HG03196 (cell line): ENCODE results near the gene TRABD2A.

Experiments
- ATAC-seq: cut with Tn5 transposase; IDR thresholded peaks from one replicate; pipeline ENCODE4 v1.9.1; 2021; ENCODE audit not compliant: unreplicated experiment

Gene TRABD2A

DNA sequence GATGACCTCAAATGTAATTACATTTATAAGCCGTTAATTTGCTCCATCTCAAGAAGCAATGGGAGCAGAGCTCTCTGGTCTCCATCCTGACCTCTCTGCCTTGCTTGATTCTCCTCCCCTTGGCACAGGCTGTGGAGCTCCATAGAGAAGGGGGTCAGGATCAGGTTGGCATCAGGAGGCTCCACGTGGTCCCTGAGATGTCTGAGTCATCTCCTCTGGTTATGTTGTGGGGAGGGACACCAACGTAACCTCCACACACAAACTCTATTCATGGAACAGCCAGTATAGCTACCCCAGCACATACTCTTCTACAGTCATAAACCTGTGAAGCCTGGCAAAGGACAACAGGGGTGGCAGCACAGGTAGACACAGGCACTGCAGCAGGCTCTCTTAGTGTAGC lies 29.0 kb downstream of the TRABD2A start:
- ATAC-seq, result no peak

DNA sequence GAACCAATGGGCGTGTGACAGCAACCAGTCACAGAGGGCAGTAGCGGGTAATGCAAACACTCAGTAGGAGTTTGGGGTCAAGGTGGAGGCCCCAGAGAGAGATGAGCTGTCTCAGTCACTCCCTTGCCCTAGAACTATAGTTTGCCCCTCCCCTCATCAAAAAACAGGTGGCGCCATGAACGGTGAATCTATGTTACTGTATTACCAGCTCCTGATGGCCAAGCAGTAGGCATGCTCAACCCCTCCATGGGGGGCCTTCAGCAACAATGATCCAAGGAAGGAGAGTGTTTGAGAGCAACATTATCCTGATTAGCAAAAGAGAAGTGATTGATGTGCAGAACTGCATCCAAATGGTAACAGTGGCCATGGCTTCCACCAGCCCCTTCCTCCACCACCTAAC lies 30.4 kb downstream of the TRABD2A start:
- no peak for ATAC-seq

DNA sequence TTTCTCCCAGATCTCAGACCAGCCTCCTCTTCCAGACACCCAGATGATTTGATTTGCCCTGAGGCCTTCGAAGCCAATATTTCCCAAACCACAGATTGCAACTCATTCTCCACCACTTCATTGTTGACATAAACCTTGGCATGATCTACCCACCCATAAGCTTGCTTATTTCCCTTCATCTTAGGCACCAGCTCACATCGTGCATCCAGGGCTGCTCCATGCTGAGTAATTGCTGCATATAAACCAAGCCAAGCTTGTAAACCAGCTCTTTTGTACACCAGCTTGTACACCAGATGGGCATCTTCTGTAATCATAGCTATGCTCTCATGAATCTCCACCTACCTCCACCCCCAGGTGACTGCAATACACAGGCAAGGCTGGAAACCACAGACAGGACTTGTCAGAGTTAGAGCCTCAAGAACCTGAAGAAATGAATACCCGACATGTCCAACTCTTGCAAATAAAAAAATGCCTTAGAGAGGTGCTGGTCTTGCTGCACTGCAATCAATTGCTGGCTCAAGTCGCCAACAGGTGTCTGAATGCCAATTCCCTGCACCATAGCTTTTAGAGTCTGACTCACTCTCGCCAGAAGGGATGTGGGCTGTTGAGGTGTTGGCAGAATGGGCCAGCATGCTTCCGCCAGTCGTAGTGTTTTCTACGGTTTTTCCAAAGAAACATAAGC lies 31.5 kb downstream of the TRABD2A start:
- no peak for ATAC-seq

DNA sequence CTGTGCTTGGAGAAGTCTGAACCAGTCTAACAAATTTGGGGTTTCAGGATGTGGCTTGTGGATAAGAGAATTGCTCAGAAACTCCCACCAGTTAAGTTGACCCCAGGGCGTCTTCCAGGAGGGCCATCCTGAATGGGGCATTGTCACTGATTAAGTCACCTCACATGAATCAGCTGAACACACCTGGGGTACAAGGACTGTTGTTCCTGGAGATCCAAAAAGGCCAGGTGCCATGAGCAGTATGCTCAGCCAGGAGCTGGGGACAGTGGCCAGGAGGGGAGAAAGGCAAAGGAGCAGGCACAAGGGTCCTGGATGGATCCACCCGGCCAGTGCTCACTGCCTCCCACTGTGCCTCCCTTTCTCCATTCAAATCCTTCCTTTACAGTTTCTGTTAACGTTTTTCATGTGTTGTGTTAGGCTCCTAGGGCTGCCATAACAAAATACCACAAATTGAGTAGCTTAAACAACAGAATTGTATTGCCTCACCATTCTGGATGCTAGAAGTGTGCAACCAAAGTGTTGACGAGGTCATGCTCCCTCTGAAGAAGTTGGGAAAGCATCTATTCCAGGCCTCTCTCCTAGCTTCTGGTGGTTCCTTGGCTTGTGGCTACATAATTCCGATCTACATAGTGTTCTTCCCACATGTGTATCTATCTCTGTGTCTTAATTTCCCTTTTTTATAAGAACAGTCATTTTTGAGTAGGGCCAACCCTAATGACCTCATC lies 33.4 kb downstream of the TRABD2A start:
- no peak for ATAC-seq

DNA sequence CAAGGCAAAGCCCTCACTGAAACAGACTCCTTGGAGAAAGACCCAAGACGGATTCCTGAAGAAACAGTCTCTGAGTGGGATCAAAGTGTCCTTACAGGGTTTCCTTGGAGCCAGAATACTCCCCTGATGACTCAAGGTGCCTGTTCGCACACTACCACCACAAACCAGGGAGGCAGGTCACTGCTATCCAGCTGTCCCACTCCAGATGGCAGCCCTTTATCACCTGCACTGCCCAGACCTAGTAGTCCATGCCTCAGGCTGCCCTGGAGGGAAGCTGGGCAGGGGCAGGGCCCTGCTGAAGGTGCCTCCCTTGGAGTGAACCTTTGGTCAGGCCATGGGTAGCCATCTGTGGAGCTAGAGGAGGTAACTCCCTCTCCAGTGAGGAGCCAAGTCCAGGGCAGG lies 34.1 kb downstream of the TRABD2A start:
- no peak for ATAC-seq

DNA sequence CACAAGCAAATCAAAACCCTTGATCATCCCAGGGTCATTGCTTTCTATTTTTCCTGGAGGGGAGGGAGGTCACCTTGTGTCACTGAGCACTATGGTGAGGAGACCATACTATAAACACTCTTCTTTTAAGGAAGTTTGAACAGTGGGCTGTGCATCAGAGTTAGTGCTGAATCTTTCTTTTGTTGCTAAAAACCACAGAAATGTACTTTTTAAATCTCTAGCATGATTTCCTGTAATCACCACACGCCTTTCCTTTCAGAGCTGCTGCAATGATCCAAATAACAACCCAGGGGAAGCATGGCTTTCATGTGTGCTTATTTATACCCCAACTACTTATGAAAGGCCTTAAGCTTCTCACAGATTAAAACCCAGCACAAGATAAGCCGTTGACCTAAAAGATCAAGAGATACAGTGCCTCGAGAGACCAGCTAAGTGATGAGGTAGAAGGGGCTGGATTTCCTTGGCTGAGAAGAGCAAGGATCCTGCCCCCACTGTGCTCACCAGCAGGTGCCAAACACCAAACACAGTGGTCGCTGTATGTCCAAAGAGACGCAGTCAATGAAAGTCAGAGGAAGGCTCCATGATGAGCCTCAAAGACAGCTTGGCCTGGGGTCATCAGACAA lies 34.7 kb downstream of the TRABD2A start:
- ATAC-seq, result no peak

DNA sequence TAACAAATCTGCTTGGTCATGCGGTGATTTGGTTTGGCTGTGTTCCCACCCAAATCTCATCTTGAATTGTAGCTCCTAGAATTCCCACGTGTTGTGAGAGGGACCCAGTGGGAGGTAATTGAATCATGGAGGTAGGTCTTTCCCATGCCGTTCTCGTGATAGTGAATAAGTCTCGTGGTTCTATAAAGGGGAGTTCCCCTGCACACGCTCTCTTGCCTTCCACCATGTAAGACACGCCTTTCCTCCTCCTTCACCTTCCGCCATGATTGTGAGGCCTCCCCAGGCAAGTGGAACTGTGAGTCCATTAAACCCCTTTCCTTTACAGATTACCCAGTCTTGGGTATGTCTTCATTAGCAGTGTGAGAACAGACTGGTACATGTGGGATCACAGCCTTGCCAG lies 36.7 kb downstream of the TRABD2A start:
- no peak for ATAC-seq

DNA sequence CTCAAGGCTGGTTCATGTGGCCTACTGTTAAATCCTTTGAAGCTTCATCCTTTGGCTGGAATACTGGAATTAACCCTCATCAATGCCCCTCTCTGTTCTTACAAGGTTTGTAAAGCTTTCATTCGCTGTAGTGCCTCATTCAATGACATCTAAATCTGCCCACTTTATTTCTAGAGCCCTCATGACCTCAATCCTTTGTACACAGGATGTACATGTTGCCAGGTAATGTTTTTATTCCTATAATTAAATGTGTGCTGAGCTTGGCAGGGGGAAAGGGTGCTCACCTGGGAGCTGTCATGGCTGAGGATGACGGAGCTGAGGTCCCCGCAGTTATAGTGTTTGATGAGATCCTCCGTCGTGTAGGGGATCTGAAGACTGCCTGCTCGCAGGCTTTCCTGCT lies 39.3 kb downstream of the TRABD2A start:
- ATAC-seq, result no peak

DNA sequence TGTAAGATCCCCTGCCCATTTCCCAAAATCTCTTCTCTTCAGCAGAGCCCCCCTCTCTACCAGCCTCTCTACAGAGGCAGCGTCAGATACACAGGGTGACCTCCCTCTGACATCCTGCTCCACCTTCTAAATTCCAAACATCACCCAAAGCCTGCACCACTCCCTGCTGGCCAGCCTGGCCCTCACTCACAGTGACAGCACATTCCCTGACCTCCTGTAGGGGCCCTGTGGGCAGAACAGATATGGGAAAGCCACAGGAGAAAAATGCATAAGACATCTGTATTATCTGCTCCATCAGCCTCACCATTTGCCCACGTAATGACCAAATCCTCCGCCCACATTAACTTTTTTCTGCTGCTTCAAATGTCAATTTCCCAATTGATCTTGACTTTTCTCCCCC lies 40.6 kb downstream of the TRABD2A start:
- no peak for ATAC-seq

DNA sequence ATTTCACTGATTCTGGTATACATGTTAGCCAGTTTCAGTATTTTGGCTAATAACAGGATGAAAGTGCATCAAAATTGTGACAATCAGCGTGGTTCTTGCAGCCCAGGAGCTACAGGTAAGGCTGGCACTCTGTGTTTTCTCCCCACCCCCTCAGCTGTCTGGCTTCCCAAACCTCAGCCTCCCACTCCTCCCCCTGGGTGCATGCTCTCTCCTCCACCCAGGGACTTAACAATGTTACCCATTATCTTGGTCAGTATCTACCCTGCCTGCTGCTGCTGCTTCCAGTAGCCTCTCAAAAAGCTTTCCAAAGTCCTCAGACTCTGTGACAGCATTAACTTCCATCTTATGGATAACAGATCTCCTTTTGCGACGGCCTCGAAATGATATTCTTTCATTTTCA lies 41.0 kb downstream of the TRABD2A start:
- ATAC-seq, result no peak

DNA sequence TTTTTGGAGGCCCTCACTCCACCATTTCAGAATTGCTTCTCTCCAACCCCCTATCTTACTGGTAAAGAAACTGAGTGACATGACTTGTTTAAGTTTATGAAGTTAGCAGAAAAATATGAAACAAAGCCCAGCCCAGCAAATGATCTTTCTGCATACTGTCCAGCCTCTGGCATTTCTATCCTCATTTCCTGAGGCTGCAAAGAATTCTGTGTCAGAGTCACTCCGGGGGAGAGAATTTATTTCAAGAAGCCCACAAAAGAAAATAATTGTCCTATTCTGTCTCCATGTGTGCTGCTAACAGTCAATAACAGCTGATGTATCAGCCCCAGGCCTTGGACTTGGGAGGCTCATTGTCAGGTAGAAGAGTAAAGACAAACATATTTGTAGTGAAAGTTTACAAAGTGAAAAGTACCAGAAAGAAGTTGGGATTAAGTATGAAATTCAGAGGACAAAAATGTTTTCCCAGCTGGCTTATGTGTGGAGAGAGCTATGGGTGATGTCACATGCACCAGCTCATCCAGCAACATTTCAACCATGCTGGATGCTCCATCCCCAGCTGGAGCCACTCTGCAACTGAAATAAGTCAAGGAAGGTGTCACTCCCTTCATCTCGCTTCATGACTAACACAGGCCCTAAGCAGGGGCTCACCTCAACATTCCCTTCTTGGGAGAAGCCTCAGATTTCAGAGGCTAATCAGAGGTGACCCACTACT lies 42.3 kb downstream of the TRABD2A start:
- no peak for ATAC-seq

DNA sequence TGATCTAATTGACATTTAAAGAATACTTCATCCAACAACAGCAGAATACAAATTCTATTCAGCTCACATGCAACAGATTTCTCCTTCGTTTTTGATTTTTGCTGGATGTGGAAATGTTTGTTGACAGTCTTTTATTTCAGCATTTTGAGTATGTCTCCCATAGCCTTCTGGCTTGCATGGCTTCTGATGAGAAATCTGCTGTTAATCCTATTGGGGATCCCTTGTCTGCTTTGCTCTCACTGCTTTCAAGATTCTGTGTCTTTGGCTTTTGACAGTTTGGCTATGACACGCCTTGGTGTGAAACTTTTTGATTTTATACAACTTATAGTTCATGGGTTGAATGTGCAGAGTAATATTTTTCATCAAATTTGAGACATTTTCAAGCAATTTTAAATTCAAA lies 44.7 kb downstream of the TRABD2A start:
- ATAC-seq, result no peak

DNA sequence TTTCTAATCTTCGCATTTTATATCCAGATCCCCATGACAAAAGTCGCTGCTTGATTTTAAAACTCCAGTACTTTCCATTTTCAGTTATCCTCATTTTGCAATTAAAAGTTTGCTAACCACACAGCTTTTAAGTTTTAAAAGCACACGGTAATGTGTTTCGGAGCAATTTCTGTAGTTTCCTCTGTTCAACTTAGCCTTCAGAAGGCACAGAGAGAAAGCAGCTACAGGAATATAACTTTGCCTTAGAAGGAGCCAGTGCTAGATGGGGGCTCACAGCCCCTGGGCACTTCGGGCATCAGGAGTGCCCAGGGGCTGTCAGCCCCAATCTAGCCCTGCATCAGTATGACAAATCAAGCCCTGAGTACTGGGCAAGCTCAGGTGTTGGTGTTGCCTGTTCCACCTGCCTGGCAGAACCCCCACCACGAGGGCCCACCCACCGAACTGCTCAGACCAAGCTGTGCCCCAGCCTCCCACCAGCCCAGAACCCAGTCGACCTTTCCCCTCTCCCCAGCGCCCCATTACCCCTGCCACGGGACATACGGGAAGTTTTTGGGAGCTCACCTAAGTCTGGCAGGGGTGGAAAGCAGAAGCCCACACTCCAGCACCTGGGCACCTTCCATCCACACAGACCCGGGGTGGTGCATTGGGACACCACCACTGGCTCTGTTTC lies 47.3 kb downstream of the TRABD2A start:
- no peak for ATAC-seq

DNA sequence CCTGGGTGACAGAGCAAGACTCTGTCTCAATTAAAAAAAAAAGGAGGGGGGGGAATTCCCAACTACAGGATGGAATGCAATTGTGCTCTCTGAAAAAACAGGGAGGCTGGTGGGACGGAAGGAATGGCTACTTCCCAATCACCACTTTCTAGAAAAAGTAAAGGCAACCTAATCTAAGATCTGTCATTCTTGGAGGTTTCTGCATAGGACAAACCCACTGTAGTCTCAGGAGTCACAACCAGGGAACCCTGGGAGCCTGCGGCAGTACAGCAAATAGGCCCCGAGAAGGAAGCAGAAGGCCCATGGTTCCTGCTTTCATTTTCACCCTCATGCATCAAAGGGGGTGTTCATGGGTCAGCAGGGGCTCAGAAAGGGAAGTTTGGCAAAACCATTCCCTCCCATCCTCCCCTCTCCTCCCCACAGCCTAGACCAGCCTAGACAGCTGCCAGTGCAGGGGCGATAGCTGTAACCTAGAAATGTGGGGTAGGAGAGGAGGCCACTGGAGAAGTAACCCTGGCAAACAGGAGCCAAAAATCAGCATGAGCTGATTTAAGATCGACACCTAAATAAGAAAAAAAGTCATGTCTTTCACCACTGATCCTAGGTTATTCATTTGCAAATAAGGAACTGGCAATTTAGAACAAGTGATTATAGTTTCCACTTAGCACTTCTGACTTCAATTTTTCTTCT lies 48.0 kb downstream of the TRABD2A start:
- peak; percentile 76 for ATAC-seq

DNA sequence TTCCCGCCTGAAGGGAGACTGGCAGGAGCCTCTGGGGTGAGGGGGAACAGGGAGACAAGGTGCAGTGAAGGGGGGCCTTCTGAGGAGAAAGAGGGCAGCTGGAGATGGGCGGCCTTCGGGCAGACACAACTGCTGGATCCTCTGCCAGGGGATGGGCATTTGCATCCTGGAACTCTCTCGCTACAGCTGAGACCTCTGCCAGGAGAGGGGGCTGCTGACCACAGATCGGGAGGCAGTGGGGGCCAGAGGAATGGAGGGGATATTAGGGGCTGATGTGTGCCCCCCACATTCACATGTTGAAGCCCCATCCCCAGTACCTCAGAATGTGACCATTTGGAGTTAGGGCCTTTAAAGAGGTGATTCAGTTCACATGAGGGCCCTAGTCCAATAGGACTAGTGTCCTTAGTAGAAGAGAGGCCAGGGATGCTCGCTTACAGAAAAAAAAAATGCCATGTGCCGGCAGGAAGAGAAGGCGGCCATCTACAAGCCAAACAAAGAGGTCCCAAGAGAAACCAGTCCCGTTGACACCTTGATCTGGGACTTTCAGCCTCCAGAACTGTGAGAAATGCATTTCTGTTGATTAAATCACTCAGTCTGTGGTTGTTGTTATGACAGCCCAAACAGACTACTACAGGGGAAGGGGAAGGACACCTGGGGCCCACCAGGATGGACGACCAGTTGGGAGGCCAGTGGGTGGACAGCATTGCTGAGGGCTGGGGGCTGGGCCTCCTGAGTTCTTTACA lies 50.0 kb downstream of the TRABD2A start:
- no peak for ATAC-seq

DNA sequence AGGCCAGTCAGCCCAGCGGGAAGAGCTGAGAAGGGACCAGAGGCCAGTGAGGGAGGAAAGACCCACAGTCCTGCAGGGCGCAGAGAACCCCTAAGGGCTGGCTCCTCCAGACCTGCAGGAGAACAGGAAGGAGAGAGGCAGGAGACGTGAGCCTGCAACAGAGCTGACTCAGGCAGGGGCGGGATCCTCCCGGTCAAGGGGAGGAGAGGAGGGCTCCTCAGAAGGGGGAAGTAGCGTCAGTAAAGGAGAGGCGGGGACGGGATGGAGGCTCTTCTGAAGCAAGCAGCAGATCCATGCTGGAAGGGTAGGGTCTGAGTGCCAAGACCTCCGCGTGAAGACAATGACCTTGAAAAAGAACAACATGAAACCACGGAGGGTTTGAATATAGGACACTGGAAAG lies 50.8 kb downstream of the TRABD2A start:
- no peak for ATAC-seq

DNA sequence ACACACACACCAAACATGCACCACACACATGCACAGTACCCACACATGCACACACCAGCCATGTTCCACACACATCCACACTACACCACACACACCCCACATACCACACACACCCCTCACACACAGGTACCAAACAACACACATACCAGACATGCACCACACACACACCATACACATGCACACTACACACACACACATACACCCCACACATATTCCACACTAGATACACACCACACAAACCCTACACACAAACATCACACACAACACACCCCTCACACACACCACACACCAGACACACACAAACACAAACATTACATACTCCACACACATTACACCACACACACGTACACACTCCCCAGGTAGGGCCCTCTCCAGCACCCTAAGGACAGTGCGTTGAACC lies 51.2 kb downstream of the TRABD2A start:
- no peak for ATAC-seq

DNA sequence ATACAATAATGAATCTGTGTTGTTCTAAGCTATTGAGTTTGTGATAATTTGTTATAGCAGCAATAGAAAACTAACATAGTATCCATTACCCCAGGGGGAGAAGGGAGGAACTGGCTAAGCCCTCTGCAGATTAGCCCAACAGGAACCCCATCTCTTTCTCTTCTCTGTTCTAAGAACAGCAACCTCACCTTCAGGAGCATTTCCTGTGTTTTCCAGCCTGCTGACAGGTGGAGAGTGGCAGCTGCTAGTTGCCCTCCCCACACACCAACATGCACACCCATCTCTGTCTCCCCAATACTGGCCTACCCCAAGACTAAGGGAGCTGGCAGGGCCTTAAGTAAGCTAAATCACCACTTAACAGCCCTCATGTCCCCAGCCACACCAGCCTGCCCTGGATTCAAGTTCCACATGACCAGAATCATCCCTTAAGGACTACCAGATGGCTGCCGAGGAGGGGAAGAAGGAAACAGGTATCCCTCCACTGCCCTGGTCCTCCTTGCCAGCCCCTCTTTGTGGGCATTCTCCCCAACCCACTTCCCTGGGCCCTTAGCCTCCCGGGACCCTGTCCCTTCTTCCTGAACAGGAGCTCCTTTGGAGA lies 52.8 kb downstream of the TRABD2A start:
- ATAC-seq, result no peak

DNA sequence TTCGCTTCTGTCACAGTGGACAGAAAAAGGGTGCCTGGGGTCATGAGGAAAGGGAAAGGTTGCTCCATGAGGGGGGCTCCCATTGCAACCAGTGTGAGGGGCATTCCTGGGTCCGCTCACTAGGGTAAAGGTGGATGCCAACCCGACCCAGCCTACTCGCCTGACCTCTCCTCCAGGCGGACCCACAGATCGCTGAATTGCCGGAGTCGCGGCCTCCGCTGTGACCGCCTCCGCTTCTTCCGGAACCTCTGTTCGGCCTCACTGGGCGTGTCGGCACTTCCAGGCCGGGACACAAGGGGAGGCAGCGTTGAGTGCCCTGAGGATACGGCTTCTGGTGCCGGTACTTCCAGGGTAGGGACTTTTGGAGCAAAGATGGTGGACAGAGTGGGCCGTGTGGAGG lies 57.1 kb downstream of the TRABD2A start:
- no peak for ATAC-seq

DNA sequence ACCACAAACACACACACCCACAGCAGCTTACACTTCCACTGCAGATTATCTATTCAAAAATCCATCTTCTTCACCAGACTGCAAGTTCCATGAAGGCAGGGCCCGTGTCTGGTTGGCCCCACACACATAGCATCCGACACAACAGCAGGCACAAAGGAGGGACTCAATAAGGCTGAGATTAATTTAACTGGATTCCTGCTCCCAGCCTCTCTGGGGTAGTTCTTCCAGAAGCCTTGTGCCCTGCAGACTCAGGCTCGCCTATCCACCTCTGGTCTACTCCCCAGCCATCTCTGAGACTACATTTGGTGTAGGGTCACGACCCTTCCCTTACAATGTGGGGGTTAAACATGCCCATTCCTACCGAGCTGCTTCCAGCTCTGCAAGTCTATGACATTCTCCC lies 57.7 kb downstream of the TRABD2A start:
- ATAC-seq, result no peak
